Measurements from ENCODE around the gene RASSF1. TPM values are rescaled to one million over a fixed set of nuclear protein-coding genes. Genes with fewer than 3 reads are reported as not detected.

Gene RASSF1
- total and polyA plus RNA-seq, 2 of the 13 experiments (the other 11 are each of a cell fraction or from before 2014, with no cell fraction given), result 10.2 to 27.5 TPM

DNA sequence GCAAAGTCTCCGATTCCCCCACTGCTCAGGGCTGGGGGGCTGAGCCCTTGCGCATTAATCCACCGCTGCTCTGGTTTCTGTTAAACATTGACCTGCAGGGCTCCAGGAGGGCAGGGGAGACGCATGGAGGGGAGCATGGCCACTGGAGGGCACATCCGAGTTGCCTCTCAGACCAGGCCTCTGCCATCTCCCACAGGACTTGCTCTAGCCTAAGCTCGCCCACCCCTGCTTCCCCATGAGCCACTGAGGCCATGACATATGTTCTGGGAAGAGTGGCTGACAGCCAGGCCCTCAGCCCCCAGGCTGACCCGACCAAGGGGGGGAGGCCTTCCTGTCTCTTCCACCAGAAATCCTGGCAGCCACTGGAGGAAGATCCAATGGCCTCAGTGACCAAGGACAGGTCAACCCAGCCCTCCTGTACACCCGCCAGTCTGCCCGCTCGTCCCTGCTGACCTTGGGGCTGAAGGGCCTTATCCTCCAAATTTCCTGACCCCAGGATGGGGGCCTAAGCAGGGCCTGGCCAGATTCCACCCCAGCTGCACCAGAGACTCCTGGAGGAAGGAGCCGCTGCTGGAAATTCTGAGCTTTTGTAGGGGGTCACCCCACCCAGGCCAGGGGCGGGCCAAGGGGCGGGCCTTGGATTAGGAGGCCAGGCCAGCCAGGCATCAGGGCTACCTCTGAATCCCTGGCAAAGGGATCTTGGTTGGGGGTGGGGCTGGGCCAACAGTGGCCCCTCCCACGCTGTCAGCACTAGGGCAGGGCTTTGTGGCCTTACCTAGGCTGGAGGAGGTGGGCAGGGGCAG, 37.4 kb downstream of the RASSF1 start, which contains the start of gene HYAL1 (continued):
- TF ChIP-seq, protein P1, sequence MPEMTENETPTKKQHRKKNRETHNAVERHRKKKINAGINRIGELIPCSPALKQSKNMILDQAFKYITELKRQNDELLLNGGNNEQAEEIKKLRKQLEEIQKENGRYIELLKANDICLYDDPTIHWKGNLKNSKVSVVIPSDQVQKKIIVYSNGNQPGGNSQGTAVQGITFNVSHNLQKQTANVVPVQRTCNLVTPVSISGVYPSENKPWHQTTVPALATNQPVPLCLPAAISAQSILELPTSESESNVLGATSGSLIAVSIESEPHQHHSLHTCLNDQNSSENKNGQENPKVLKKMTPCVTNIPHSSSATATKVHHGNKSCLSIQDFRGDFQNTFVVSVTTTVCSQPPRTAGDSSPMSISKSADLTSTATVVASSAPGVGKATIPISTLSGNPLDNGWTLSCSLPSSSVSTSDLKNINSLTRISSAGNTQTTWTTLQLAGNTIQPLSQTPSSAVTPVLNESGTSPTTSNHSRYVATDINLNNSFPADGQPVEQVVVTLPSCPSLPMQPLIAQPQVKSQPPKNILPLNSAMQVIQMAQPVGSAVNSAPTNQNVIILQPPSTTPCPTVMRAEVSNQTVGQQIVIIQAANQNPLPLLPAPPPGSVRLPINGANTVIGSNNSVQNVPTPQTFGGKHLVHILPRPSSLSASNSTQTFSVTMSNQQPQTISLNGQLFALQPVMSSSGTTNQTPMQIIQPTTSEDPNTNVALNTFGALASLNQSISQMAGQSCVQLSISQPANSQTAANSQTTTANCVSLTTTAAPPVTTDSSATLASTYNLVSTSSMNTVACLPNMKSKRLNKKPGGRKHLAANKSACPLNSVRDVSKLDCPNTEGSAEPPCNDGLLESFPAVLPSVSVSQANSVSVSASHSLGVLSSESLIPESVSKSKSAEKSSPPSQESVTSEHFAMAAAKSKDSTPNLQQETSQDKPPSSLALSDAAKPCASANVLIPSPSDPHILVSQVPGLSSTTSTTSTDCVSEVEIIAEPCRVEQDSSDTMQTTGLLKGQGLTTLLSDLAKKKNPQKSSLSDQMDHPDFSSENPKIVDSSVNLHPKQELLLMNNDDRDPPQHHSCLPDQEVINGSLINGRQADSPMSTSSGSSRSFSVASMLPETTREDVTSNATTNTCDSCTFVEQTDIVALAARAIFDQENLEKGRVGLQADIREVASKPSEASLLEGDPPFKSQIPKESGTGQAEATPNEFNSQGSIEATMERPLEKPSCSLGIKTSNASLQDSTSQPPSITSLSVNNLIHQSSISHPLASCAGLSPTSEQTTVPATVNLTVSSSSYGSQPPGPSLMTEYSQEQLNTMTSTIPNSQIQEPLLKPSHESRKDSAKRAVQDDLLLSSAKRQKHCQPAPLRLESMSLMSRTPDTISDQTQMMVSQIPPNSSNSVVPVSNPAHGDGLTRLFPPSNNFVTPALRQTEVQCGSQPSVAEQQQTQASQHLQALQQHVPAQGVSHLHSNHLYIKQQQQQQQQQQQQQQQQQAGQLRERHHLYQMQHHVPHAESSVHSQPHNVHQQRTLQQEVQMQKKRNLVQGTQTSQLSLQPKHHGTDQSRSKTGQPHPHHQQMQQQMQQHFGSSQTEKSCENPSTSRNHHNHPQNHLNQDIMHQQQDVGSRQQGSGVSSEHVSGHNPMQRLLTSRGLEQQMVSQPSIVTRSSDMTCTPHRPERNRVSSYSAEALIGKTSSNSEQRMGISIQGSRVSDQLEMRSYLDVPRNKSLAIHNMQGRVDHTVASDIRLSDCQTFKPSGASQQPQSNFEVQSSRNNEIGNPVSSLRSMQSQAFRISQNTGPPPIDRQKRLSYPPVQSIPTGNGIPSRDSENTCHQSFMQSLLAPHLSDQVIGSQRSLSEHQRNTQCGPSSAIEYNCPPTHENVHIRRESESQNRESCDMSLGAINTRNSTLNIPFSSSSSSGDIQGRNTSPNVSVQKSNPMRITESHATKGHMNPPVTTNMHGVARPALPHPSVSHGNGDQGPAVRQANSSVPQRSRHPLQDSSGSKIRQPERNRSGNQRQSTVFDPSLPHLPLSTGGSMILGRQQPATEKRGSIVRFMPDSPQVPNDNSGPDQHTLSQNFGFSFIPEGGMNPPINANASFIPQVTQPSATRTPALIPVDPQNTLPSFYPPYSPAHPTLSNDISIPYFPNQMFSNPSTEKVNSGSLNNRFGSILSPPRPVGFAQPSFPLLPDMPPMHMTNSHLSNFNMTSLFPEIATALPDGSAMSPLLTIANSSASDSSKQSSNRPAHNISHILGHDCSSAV (CRISPR knock-in tag; IDR thresholded peaks at IDR 0.05; ENCODE audit: borderline replicate concordance), result no peak
- TF ChIP-seq KMT2A (CRISPR knock-in tag; IDR thresholded peaks at IDR 0.05) (no peak; the same call in 1 of the 2 replicates), MYC (CRISPR knock-in tag; IDR thresholded peaks at IDR 0.05; ENCODE audit: borderline replicate concordance) (peak; percentile 86), KLF16 (CRISPR knock-in tag; IDR thresholded peaks at IDR 0.05) (peak in 1 of 2 experiments; percentile 59; a peak in 2 of 4 replicates), ZNF660 (CRISPR knock-in tag; IDR thresholded peaks at IDR 0.05; ENCODE audit: borderline replicate concordance, low read depth) (no peak), AGO1 (IDR thresholded peaks at IDR 0.05; ENCODE audit: low read depth, low read length, poor library complexity, severe bottlenecking) (no peak), ZNF160 (CRISPR knock-in tag; IDR thresholded peaks at IDR 0.05) (peak; percentile 82; the same call in 1 of the 2 replicates), YEATS4 (CRISPR knock-in tag; IDR thresholded peaks at IDR 0.05; ENCODE audit: borderline replicate concordance) (no peak), MEIS2 (CRISPR knock-in tag; IDR thresholded peaks at IDR 0.05) (no peak), ZFP82 (CRISPR knock-in tag; IDR thresholded peaks at IDR 0.05; ENCODE audit: borderline replicate concordance) (peak; percentile 88), PHF8 (CRISPR knock-in tag; IDR thresholded peaks at IDR 0.05) (peak; percentile 82)
- TF ChIP-seq, protein P2, sequence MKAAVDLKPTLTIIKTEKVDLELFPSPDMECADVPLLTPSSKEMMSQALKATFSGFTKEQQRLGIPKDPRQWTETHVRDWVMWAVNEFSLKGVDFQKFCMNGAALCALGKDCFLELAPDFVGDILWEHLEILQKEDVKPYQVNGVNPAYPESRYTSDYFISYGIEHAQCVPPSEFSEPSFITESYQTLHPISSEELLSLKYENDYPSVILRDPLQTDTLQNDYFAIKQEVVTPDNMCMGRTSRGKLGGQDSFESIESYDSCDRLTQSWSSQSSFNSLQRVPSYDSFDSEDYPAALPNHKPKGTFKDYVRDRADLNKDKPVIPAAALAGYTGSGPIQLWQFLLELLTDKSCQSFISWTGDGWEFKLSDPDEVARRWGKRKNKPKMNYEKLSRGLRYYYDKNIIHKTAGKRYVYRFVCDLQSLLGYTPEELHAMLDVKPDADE (CRISPR knock-in tag; IDR thresholded peaks at IDR 0.05), result no peak
- TF ChIP-seq, protein P3, sequence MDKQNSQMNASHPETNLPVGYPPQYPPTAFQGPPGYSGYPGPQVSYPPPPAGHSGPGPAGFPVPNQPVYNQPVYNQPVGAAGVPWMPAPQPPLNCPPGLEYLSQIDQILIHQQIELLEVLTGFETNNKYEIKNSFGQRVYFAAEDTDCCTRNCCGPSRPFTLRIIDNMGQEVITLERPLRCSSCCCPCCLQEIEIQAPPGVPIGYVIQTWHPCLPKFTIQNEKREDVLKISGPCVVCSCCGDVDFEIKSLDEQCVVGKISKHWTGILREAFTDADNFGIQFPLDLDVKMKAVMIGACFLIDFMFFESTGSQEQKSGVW (CRISPR knock-in tag; IDR thresholded peaks at IDR 0.05; ENCODE audit: borderline replicate concordance), result no peak
- TF ChIP-seq, protein P4, sequence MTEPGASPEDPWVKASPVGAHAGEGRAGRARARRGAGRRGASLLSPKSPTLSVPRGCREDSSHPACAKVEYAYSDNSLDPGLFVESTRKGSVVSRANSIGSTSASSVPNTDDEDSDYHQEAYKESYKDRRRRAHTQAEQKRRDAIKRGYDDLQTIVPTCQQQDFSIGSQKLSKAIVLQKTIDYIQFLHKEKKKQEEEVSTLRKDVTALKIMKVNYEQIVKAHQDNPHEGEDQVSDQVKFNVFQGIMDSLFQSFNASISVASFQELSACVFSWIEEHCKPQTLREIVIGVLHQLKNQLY (CRISPR knock-in tag; IDR thresholded peaks at IDR 0.05), result no peak
- TF ChIP-seq, protein P5, sequence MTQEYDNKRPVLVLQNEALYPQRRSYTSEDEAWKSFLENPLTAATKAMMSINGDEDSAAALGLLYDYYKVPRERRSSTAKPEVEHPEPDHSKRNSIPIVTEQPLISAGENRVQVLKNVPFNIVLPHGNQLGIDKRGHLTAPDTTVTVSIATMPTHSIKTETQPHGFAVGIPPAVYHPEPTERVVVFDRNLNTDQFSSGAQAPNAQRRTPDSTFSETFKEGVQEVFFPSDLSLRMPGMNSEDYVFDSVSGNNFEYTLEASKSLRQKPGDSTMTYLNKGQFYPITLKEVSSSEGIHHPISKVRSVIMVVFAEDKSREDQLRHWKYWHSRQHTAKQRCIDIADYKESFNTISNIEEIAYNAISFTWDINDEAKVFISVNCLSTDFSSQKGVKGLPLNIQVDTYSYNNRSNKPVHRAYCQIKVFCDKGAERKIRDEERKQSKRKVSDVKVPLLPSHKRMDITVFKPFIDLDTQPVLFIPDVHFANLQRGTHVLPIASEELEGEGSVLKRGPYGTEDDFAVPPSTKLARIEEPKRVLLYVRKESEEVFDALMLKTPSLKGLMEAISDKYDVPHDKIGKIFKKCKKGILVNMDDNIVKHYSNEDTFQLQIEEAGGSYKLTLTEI (CRISPR knock-in tag; conservative IDR thresholded peaks at IDR 0.05), result no peak
